Gastroesophageal sphincter (tissue), 3 donors: ENCODE data around the gene TIGD2.

Experiments
- POLR2A ChIP-seq, 2 donors: fragments of 450-650 bp; IDR thresholded peaks; one replicate each; pipeline ENCODE4 v1.6.1; 2017; ENCODE audit warnings: antibody characterized with exemption in 2 of 2, mild to moderate bottlenecking in 2 of 2, moderate library complexity in 1 of 2
- POLR2AphosphoS5 ChIP-seq: sonication (generic); formaldehyde crosslinking; IDR thresholded peaks from one replicate; pipeline ENCODE4 v1.6.1; 2017; ENCODE audit warnings: antibody characterized with exemption
- TF ChIP-seq, protein P1 (sequence below), 4 experiments: fragments of 200-600 bp in 2 of 4; fragments of 450-650 bp in 2 of 4; sonication (generic) in 1 of 4; IDR thresholded peaks; one replicate each; pipeline ENCODE4 v1.5.1; 2017 to 2019; ENCODE audit warnings: antibody characterized with exemption in 4 of 4, mild to moderate bottlenecking in 2 of 4, moderate library complexity in 2 of 4

- TF ChIP-seq POLR2A (IDR thresholded peaks at IDR 0.05) = no peak
- TF ChIP-seq POLR2AphosphoS5 = no peak
- TF ChIP-seq, protein P1, sequence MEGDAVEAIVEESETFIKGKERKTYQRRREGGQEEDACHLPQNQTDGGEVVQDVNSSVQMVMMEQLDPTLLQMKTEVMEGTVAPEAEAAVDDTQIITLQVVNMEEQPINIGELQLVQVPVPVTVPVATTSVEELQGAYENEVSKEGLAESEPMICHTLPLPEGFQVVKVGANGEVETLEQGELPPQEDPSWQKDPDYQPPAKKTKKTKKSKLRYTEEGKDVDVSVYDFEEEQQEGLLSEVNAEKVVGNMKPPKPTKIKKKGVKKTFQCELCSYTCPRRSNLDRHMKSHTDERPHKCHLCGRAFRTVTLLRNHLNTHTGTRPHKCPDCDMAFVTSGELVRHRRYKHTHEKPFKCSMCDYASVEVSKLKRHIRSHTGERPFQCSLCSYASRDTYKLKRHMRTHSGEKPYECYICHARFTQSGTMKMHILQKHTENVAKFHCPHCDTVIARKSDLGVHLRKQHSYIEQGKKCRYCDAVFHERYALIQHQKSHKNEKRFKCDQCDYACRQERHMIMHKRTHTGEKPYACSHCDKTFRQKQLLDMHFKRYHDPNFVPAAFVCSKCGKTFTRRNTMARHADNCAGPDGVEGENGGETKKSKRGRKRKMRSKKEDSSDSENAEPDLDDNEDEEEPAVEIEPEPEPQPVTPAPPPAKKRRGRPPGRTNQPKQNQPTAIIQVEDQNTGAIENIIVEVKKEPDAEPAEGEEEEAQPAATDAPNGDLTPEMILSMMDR (IDR thresholded peaks at IDR 0.05) = no peak
Measured at GRCh38 chr4:89156174-89156914, 45.0 kb downstream of the TIGD2 start.
